NCI-H1092 (cell line): ENCODE data around the gene NACC1.
A peak's percentile ranks its signal among the peaks of the same experiment; 100 is the strongest.
"Not testable (repeated sequence)": the region's sequence is repeated elsewhere in the genome, so short reads cannot be mapped to it uniquely, and the experiment has no call there.

Source experiments
- DNase-seq: peaks from one replicate; lab custom pipeline; 2025; lab: John Stamatoyannopoulos, UW

Gene NACC1

DNA sequence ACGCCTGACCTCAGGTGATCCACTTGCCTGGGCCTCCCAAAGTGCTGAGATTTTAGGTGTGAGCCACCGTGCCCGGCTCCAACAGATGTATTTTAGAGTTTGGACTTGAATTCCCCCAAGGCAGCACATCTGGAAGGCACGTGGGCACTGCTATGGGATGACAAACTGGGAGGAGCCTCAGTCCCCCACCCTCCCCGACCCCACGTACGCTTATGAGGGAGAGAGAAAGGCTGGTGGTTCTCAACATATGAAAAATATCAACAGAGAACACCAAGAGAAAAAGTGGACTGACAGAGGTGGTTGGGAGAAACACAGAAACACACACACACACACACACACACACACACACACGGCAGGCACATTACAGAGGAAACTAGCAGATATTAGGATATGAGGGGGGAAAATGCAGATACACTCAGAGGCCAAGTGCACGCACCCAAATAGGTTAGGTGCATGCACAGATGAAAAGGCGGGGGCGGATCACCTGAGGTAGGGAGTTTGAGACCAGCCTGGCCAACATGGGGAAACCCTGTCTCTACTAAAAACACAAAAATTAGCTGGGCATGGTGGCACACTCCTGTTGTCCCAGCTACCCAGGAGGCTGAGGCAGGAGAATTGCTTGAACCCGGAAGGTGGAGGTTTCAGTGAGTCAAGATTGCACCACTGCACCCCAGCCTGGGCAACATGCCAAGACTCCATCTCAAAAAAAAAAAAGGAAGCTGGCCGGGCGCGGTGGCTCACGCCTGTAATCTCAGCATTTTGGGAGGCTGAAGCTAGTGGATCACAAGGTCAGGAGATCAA is 28.9 kb downstream of the NACC1 start:
- DNase-seq = no peak

GRCh38 chr19:13149173-13149627 is 31.1 kb downstream of the NACC1 start:
- not testable (repeated sequence) for DNase-seq

DNA sequence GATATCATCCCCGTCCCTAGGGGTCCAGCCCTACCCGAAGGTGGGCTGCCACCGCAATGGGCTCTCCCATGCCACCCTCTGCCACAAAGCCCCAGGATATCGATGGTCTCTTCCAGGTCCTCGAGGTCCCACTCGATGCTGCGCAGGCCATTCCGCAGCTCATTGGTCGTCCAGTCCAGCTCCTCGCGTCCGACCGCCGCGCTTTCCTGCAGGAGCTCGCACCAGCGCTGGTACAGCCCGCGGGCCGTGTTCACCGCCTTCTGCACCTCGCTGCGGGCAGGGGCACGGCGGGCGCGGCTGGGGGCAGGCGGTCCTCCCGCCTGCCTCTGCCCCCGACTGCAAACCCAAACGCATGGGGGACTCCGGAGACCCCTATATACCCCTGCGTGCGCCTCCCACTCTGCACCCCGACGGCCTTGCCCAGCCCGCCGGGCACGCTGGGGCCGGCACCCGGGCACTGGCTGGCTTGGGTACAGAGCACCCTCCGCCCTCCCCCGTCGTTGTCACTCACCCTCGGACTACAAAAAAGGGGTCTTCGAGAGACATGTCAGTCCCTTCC is 31.6 kb downstream of the NACC1 start:
- peak; percentile 57 for DNase-seq

GRCh38 chr19:13150187-13150930 is 32.3 kb downstream of the NACC1 start, which contains the start of the genes IER2 and STX10:
TSS of gene IER2 (plus strand) at chr19:13150411. CDS start at chr19:13153187, 2,776 bp downstream.
TSS of gene STX10 (minus strand) at chr19:13150375. CDS start at chr19:13150173, 202 bp downstream.
- DNase-seq = peak; percentile 91

DNA sequence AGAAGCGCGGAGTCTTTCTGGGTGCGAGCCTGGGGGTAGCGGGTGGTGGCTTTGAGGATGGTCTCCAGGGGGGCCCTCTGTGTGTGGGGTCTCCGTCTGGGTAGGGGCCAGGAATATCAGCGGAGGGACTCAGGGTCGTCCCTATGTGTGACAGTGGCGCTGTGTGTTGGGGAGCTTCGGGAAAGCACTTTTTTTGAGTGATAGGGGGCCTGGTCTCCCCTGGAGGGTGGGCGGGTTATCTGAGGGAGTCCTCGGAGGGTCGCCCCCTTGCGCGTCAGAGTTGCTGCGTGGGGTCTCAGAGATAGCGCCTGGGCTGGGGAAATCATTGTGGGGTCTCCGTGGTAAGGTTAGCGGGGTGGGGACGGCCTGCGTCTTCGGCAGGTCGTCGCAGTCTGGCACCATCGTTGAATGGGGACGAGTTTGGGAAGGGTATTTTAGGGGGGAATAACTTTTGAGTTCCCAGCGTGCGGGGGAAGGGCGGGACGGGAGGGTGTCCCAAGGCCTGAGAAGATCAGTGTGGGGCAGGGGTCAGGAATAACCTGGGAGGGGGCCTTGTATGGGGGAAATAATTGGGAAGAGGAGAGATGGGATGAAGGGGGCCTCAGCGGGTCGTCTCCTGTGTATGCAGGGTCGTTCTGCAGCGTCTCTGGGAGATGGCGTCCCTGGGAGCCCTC is 33.0 kb downstream of the NACC1 start:
- DNase-seq = no peak

DNA sequence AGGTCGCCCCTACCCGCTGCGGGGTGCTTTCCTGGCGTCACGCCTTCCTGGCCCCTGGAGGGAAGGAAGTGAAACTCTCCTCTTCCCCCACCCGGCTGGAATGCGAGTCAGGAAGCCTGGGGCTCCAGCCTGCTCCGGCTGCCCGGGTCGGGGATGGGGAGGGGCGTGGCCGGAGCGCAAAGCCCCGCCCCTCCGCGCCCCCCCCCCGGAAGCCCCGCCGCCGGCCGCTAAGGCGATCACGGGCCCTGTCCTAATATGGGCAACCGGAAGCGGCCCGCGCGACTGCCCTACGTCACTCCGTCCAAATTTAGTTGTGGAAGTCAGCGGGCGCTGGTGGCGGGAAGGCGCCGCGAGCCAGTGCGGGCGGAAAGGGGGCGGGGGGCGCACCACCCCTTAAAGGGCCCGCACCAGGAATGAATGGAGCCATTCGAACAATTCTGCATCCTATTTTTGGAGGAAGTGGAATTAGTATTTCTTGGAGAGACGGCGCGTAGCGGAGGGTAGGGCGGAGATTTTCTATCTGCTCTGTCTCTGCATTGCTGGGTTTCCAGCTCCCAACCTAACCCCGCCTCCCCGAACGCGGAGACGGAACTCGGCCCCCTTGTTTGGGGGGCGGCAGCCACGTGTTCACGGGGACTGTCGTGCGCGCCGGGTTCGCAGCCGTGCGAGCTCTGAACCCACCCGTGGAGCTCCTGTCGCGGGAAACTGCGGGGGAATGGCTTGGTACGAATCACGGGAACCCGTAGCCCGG is 33.7 kb downstream of the NACC1 start:
- DNase-seq = peak; percentile 94

- DNase-seq = no peak
Measured at GRCh38 chr19:13152356-13152973, 34.4 kb downstream of the NACC1 start.

DNA sequence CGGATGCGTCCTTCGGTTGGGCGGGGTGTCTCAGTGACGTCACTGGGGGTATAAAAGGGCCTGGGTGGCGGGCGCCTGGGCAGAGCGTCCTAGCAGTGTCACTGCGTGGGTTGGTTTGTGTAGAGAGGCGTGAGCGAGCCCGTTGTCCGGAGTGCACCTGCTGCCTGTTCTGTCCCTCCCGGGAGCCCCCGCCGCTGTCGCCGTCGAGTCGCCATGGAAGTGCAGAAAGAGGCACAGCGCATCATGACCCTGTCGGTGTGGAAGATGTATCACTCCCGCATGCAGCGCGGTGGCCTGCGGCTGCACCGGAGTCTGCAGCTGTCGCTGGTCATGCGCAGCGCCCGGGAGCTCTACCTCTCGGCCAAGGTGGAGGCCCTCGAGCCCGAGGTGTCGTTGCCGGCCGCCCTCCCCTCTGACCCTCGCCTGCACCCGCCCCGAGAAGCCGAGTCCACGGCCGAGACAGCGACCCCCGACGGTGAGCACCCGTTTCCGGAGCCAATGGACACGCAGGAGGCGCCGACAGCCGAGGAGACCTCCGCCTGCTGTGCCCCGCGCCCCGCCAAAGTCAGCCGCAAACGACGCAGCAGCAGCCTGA is 35.0 kb downstream of the NACC1 start:
- DNase-seq = peak; percentile 92

- DNase-seq = peak; percentile 50
Measured at GRCh38 chr19:13153569-13154240, 35.6 kb downstream of the NACC1 start.

DNA sequence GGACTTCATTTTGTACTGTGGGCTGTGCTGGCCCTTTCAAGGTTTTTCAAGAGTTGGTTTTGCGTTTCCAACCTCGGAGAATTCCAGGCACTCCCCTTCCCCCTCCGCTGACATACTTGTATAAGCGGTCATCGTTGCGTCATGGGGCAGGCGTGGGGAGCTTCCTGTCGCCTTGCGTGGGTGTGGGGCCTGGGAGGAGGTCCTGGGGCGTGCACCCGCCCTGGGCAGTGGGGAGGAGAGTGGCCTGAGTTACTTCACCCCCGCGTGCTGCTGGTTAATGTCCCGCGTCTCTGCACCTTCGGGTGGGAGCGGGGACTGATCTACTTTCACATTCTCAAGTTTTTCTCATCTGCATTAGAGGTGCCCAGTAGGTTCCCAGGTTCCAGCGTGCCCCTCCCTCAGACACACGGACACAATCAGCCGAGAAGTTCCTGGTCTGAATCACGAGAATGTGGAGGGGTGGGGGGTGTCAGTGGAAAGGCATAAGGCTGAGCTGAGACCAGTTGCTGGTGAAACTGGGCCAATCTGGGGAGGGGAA is 36.2 kb downstream of the NACC1 start:
- no peak for DNase-seq

GRCh38 chr19:13154911-13155471 is 36.9 kb downstream of the NACC1 start:
- DNase-seq = no peak

- no peak for DNase-seq
Measured at GRCh38 chr19:13155472-13156359, 37.7 kb downstream of the NACC1 start.

GRCh38 chr19:13159713-13160112 is 41.6 kb downstream of the NACC1 start:
- DNase-seq = no peak

- DNase-seq = no peak
Measured at GRCh38 chr19:13160557-13160956, 42.5 kb downstream of the NACC1 start.

DNA sequence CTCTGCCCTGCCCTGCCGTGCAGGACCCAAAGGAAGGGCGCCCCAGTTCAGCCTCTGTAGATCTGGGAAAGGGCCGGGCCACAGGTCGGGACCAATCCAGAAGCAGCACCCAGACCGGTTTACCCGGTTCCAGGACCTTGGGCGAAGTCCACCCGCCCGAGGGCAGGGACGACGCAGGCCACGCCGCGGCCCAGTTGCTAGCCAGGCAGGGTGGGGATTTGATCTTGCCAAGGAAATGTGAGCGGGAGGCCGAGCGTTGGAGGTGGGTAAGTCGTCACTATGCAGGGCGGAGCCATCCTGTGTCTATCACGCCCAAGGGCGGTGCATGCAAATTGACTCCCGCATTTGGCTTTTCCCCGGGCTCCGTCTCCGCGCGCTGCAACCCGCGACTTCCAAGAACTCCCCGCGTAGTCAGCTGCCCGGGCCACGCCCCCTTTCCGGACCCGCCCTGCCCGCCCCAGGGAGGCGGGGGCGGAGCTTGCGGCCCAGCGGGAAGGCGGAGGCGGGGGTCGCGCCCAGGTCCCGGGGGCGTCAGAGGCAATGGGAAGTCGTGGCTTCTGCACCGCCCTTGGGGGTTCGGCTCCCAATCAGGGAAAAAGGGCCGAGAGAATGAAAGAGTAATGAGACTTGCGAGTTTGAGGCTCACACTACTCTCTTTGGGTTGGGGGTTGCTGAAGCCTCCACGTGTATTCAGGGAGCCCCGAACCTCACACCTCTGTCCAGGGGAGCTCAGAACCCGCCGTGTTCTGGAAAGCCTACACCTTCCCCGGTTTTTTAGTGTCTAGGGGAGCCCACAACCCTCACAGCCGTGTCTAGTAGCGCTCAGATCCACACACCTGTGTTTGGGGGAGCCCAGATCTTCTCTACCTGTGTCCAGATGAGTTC is 44.9 kb downstream of the NACC1 start:
- peak; percentile 86 for DNase-seq

- DNase-seq = no peak
Measured at GRCh38 chr19:13163609-13164342, 45.7 kb downstream of the NACC1 start.
